ENCODE data around the gene AMACR. TPM values are rescaled to one million over a fixed set of nuclear protein-coding genes. Genes with fewer than 3 reads are reported as not detected.

Gene AMACR
- total RNA-seq, 1 donor from 2014 or later, result 10.3 TPM

- no peak for DNase-seq
These were observed 2.2 kb downstream of the AMACR start for GRCh38 chr5:34005681-34006080.

- DNase-seq, result no peak
These were observed 2.6 kb downstream of the AMACR start for GRCh38 chr5:34005211-34005610.

GRCh38 chr5:34003941-34004340 is 3.9 kb downstream of the AMACR start:
- no peak for DNase-seq

GRCh38 chr5:34002629-34003328 is 5.1 kb downstream of the AMACR start:
- DNase-seq, result no peak

GRCh38 chr5:34001241-34001841 is 6.5 kb downstream of the AMACR start:
- DNase-seq, result peak; percentile 79

- no peak for DNase-seq
These were observed 7.9 kb downstream of the AMACR start for GRCh38 chr5:33999978-34000377.

GRCh38 chr5:33997331-33997983 is 10.4 kb downstream of the AMACR start:
- peak; percentile 88 for DNase-seq

GRCh38 chr5:33995865-33996264 is 12.0 kb downstream of the AMACR start:
- no peak for DNase-seq

GRCh38 chr5:33994845-33995244 is 13.0 kb downstream of the AMACR start:
- no peak for DNase-seq

GRCh38 chr5:33992864-33993263 is 15.0 kb downstream of the AMACR start:
- no peak for DNase-seq

- DNase-seq, result no peak
These were observed 22.4 kb downstream of the AMACR start for GRCh38 chr5:33985447-33985846.

- DNase-seq, result peak; percentile 16
These were observed 23.2 kb downstream of the AMACR start, which contains the start of gene SLC45A2 for GRCh38 chr5:33984671-33985124. Gene SLC45A2, minus strand, starts transcription at chr5:33984693. Its CDS starts 110 bp downstream, at chr5:33984583.

GRCh38 chr5:33984178-33984577 is 23.7 kb downstream of the AMACR start:
- no peak for DNase-seq

- no peak for DNase-seq
These were observed 26.3 kb downstream of the AMACR start for GRCh38 chr5:33981408-33982162.

GRCh38 chr5:33980030-33980429 is 27.8 kb downstream of the AMACR start:
- DNase-seq, result no peak

- DNase-seq, result no peak
These were observed 29.5 kb downstream of the AMACR start for GRCh38 chr5:33978306-33978705.

- DNase-seq, result no peak
These were observed 31.5 kb downstream of the AMACR start for GRCh38 chr5:33976307-33976706.

GRCh38 chr5:33975852-33976251 is 32.0 kb downstream of the AMACR start:
- peak; percentile 79 for DNase-seq

GRCh38 chr5:33973271-33973670 is 34.6 kb downstream of the AMACR start:
- no peak for DNase-seq

GRCh38 chr5:33969572-33970452 is 38.0 kb downstream of the AMACR start:
- peak; percentile 63 for DNase-seq

- DNase-seq, result no peak
These were observed 39.4 kb downstream of the AMACR start for GRCh38 chr5:33968211-33969005.
